K562 (cell line): Measurements from ENCODE around the gene APOBEC3A. TPM values are rescaled to one million over a fixed set of nuclear protein-coding genes. Genes with fewer than 3 reads are reported as not detected.

Experiments
- ATF3 ChIP-seq, 2 experiments: fragments of 450-650 bp in 1 of 2; sonication (generic) in 1 of 2; formaldehyde crosslinking in 1 of 2; IDR thresholded peaks in 1 of 2; conservative IDR thresholded peaks in 1 of 2; 2 replicates each; pipeline versions ENCODE4 v1.6.1 to v1.8.1; 2016 to 2023; ENCODE audit warnings: mild to moderate bottlenecking in 2 of 2, moderate library complexity in 2 of 2, inconsistent platforms in 1 of 2, missing genetic modification reagents in 1 of 2
- ETV6 ChIP-seq, 3 experiments: fragments of 150-350 bp in 1 of 3; sonication (generic) in 1 of 3; formaldehyde crosslinking in 1 of 3; IDR thresholded peaks; 2 replicates each; pipeline versions ENCODE4 v1.6.1 to v1.8.0; 2014 to 2022; ENCODE audit warnings: borderline replicate concordance in 2 of 3, low read depth in 2 of 3, antibody characterized with exemption in 1 of 3, low read length in 1 of 3, mild to moderate bottlenecking in 1 of 3, missing genetic modification reagents in 1 of 3
- GABPB2 ChIP-seq: fragments of 250-450 bp; sonication (Bioruptor Pico); conservative IDR thresholded peaks from 2 replicates; pipeline ENCODE4 v1.5.1; 2021; ENCODE audit warnings: mild to moderate bottlenecking
- JUNB ChIP-seq: fragments of 450-650 bp; formaldehyde crosslinking; conservative IDR thresholded peaks from 2 replicates; pipeline ENCODE4 v1.4.0; 2020; ENCODE audit warnings: mild to moderate bottlenecking
- PURB ChIP-seq: sonication (generic); formaldehyde crosslinking; IDR thresholded peaks from 2 replicates; pipeline ENCODE4 v1.9.0; 2021; ENCODE audit warnings: low read depth, mild to moderate bottlenecking, missing genetic modification reagents
- RBFOX2 ChIP-seq: fragments of 200-400 bp; formaldehyde crosslinking; IDR thresholded peaks from 2 replicates; pipeline ENCODE4 v1.6.1; 2017; ENCODE audit warnings: low read depth, mild to moderate bottlenecking, low read length, moderate library complexity
- SIX5 ChIP-seq, 2 experiments: IDR thresholded peaks; 2 replicates each; pipeline ENCODE4 v1.6.1; 2011; ENCODE audit warnings: low read length in 2 of 2, borderline replicate concordance in 1 of 2, low read depth in 1 of 2, mild to moderate bottlenecking in 1 of 2, moderate library complexity in 1 of 2; ENCODE audit not compliant: insufficient read depth in 1 of 2
- ZNF407 ChIP-seq: fragments of 450-650 bp; IDR thresholded peaks from 2 replicates; pipeline ENCODE4 v1.6.1; 2016; ENCODE audit warnings: low read depth
- ZNF512 ChIP-seq: IDR thresholded peaks from 2 replicates; pipeline ENCODE4 v1.6.1; 2016; ENCODE audit warnings: missing genetic modification characterization, missing compliant biosample characterization
- ZNF668 ChIP-seq: fragments of 250-450 bp; sonication (Bioruptor Pico); IDR thresholded peaks from 2 replicates; pipeline ENCODE4 v1.8.0; 2022; ENCODE audit warnings: mild to moderate bottlenecking, inconsistent platforms
- polyA plus RNA-seq, 8 experiments: library from polyadenylated mRNA; depleted of rRNA in 4 of 8; stranded (reverse) in 5 of 8; unstranded in 3 of 8; fragments of >200 nt; fragmentation: Nextera tagmentation in 2 of 8; fragmentation: Illumina TruSeq in 1 of 8; extraction: Ambion mirVana in 2 of 8; extraction: Trizol in 1 of 8; gene quantifications; 2 replicates each; pipeline versions ENCODE4 v1.2.1 to v1.2.3, GENCODE V29; 2011 to 2014; ENCODE audit warnings: inconsistent platforms in 1 of 8, missing spikeins in 1 of 8
- total RNA-seq, 7 experiments: library from RNA; depleted of rRNA in 6 of 7; stranded (reverse); fragments of >200 nt in 6 of 7; fragmentation: Illumina TruSeq in 2 of 7; extraction: Trizol in 2 of 7; gene quantifications; 2 replicates each; pipeline versions ENCODE4 v1.2.1 to v1.2.3, GENCODE V29; 2011 to 2021; ENCODE audit warnings: low replicate concordance in 1 of 7

The APOBEC3A gene
- total and polyA plus RNA-seq, 9 of the 15 experiments (the other 6 are each of a cell fraction or from before 2014, with no cell fraction given) = 0.04 TPM; not detected in 8

GRCh38 chr22:38924347-38924952, 33.0 kb upstream of the APOBEC3A start (continued):
- no peak for TF ChIP-seq SIX5 (IDR thresholded peaks at IDR 0.05; ENCODE audit: borderline replicate concordance in 1 of 2, insufficient read depth in 1 of 2, low read depth in 1 of 2, low read length in 2 of 2)
- no peak for TF ChIP-seq JUNB (CRISPR knock-in tag)
- no peak for TF ChIP-seq RBFOX2
- TF ChIP-seq ZNF512 (tag) = no peak
- TF ChIP-seq GABPB2 = no peak
- TF ChIP-seq ZNF668 = no peak
- no peak for TF ChIP-seq ZNF407
- TF ChIP-seq PURB (CRISPR knock-in tag) = no peak
- no peak for TF ChIP-seq ETV6 (IDR thresholded peaks at IDR 0.05; ENCODE audit: borderline replicate concordance in 1 of 2, low read depth in 2 of 2, low read length in 1 of 2)
- TF ChIP-seq ETV6 (CRISPR knock-in tag; IDR thresholded peaks at IDR 0.05; ENCODE audit: borderline replicate concordance) = no peak
- TF ChIP-seq ATF3 (IDR thresholded peaks at IDR 0.05) = peak; percentile 76
- no peak for TF ChIP-seq ATF3 (CRISPR knock-in tag; conservative IDR thresholded peaks at IDR 0.05)
